Naive thymus-derived CD4-positive, alpha-beta T cell (primary cell): ENCODE measurements around the gene IL17RE. TPM values are rescaled to one million over a fixed set of nuclear protein-coding genes. Genes with fewer than 3 reads are reported as not detected.

Source experiments
- ATAC-seq: fragments of 150-1000 bp; cut with Tn5 transposase; 2 replicates; pipeline ENCODE4 v1.10.0; 2021; ENCODE audit warnings: mild to moderate bottlenecking, moderate library complexity
- CTCF ChIA-PET: fragments of 350-600 bp; sonication (Branson Sonifier 250); formaldehyde crosslinking; loops from one replicate; lab custom pipeline; 2021; ENCODE audit warnings: antibody characterized with exemption; lab: Charles Lee
- POLR2A ChIA-PET: fragments of 350-600 bp; sonication (Branson Sonifier 250); formaldehyde crosslinking; loops from one replicate; lab custom pipeline; 2021; ENCODE audit warnings: antibody characterized with exemption, inconsistent platforms; lab: Charles Lee
- DNase-seq, 9 donors: peaks; one replicate each; pipeline versions ENCODE4 v3.0.0 to v3.0.0-alpha.2; 2020 to 2022; ENCODE audit warnings: mixed read lengths in 1 of 9
- H3K27ac ChIP-seq: one replicate; pipeline ENCODE4 v1.7.0; 2013; ENCODE audit warnings: mild to moderate bottlenecking, low read depth, low read length, moderate library complexity
- H3K27me3 ChIP-seq, 2 donors: one replicate each; pipeline ENCODE4 v1.7.0; 2013; ENCODE audit warnings: low read length in 2 of 2, mild to moderate bottlenecking in 2 of 2, moderate library complexity in 2 of 2; ENCODE audit not compliant: control insufficient read depth in 2 of 2, insufficient read depth in 2 of 2
- H3K36me3 ChIP-seq, 3 experiments: 1 replicate in 2 of 3; 2 replicates in 1 of 3; pipeline ENCODE4 v1.7.0; 2013; ENCODE audit warnings: low read length in 3 of 3, mild to moderate bottlenecking in 3 of 3, moderate library complexity in 1 of 3; ENCODE audit not compliant: insufficient read depth in 3 of 3, control insufficient read depth in 2 of 3
- H3K4me1 ChIP-seq, 2 donors: one replicate each; pipeline ENCODE4 v1.7.0; 2013; ENCODE audit warnings: low read length in 2 of 2, mild to moderate bottlenecking in 2 of 2, moderate library complexity in 1 of 2; ENCODE audit not compliant: control insufficient read depth in 2 of 2, insufficient read depth in 2 of 2
- H3K4me3 ChIP-seq: 2 replicates; pipeline ENCODE4 v1.7.0; 2013; ENCODE audit warnings: mild to moderate bottlenecking, low read length
- H3K9me3 ChIP-seq, 3 experiments: 1 replicate in 2 of 3; 2 replicates in 1 of 3; pipeline ENCODE4 v1.7.0; 2013; ENCODE audit warnings: low read length in 3 of 3; ENCODE audit not compliant: control insufficient read depth in 2 of 3
- H3K27ac Mint-ChIP-seq, 9 donors: one replicate each; pipeline ENCODE4 v1.8.0; 2020 to 2022; ENCODE audit warnings: mixed read lengths in 9 of 9, mild to moderate bottlenecking in 8 of 9, moderate library complexity in 5 of 9, inconsistent platforms in 2 of 9
- H3K27me3 Mint-ChIP-seq, 5 donors: one replicate each; pipeline ENCODE4 v1.8.0; 2021 to 2022; ENCODE audit warnings: mixed read lengths in 5 of 5, mild to moderate bottlenecking in 1 of 5
- H3K36me3 Mint-ChIP-seq, 5 donors: one replicate each; pipeline ENCODE4 v1.8.0; 2020 to 2022; ENCODE audit warnings: mixed read lengths in 5 of 5, mild to moderate bottlenecking in 3 of 5, inconsistent platforms in 1 of 5
- H3K4me1 Mint-ChIP-seq, 7 donors: one replicate each; pipeline ENCODE4 v1.8.0; 2020 to 2022; ENCODE audit warnings: mixed read lengths in 7 of 7, mild to moderate bottlenecking in 3 of 7, inconsistent platforms in 1 of 7
- H3K4me3 Mint-ChIP-seq, 10 donors: one replicate each; pipeline ENCODE4 v1.8.0; 2020 to 2022; ENCODE audit warnings: mild to moderate bottlenecking in 10 of 10, mixed read lengths in 10 of 10, moderate library complexity in 6 of 10, inconsistent platforms in 2 of 10
- H3K9me3 Mint-ChIP-seq, 11 donors: one replicate each; pipeline ENCODE4 v1.8.0; 2020 to 2022; ENCODE audit warnings: mixed read lengths in 11 of 11, mild to moderate bottlenecking in 4 of 11, inconsistent platforms in 1 of 11, moderate library complexity in 1 of 11
- intact Hi-C, 2 donors: fragments of 100-400 bp; cut with micrococcal nuclease; formaldehyde crosslinking; loops; one replicate each; pipeline ENCODE4 v1.15.1; 2023
- polyA plus RNA-seq, 2 donors: library from polyadenylated mRNA; unstranded; fragments of 300-500 nt; fragmentation: Illumina TruSeq; gene quantifications; one replicate each; pipeline ENCODE4 v1.2.3, GENCODE V29; 2021
- total RNA-seq, 6 experiments: library from RNA in 5 of 6; stranded (reverse) in 5 of 6; gene quantifications; 1 replicate in 5 of 6; 2 replicates in 1 of 6; pipeline ENCODE4 v1.2.3 and lab custom pipeline; 2021 to 2026

IL17RE gene
- total and polyA plus RNA-seq, 7 experiments from 2014 or later, result 0.19 to 2.2 (median 0.38) TPM; not detected in 2

- H3K27me3 ChIP-seq, result no peaks in the 10 kb centered on the region
- ChIA-PET POLR2A (interaction anchor here (0.7 to 5.2 kb wide), 26 partner anchors 12 to 387 kb away, joined by 3 to 64 read pairs (median 7); partner anchors contain the start of genes ARPC4, CAMK1, EMC3 and FANCD2), CTCF (interaction anchor here (0.9 to 5.3 kb wide), 3 partner anchors 9 to 387 kb away, joined by 3 to 35 read pairs (median 6); no protein-coding TSS in a partner anchor)
- peak overlapping the region; percentile 98 for H3K27ac ChIP-seq
- H3K27me3 Mint-ChIP-seq, result no peaks in the 10 kb centered on the region
- H3K27ac Mint-ChIP-seq, result peak overlapping the region; percentile 94 to 100 (median 99)
- H3K4me3 ChIP-seq, result peak overlapping the region; percentile 98
- H3K4me1 Mint-ChIP-seq, result peaks cover 30 to 58% (median 48%) of the 10 kb centered on the region in 7 donors
- DNase-seq (peak in 1 of 9 donors; percentile 65), ATAC-seq (peak; percentile 5)
- H3K36me3 Mint-ChIP-seq, result peaks cover 0 to 7% (median 4%) of the 10 kb centered on the region in 5 donors
- intact Hi-C loops, result loop anchor here in 1 of 2 donors (1.0 to 10.0 kb wide), 5 partner anchors 183 to 569 kb away; partner anchors contain the start of genes BRK1, MTMR14, OGG1 and THUMPD3
- peaks cover 0 to 1% (median 0%) of the 10 kb centered on the region in 11 donors for H3K9me3 Mint-ChIP-seq
- peaks cover 0 to 17% (median 4%) of the 10 kb centered on the region in 3 experiments for H3K36me3 ChIP-seq
- H3K9me3 ChIP-seq, result no peaks in the 10 kb centered on the region
- peaks cover 25 to 28% of the 10 kb centered on the region in 2 donors for H3K4me1 ChIP-seq
- H3K4me3 Mint-ChIP-seq, result peak overlapping the region; percentile 71 to 99 (median 98)
Measured at GRCh38 chr3:9934235-9934621, 31.6 kb downstream of the IL17RE start.

DNA sequence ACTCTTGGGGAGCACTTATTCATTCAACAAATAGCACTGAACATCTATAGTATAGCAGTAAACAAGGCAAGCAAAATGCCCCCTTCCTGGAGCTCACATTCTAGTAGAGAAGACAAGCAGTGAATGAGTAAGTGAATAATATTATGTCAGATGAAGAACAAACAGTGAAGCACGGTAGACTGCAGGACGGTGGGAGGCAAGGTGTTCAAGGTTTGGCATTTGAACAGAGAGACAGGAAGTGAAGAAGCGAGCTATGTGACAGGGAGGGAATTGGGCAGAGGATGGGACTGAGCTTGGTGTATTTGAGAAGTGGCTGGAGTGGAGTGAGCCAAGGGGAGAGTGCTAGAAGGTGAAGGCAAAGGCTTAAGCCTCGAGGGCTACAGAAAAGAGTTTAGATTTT lies 32.3 kb downstream of the IL17RE start:
- CTCF ChIA-PET, result interaction anchor here (5.3 kb wide), 1 partner anchor 11 kb away, joined by 35 read pairs; no protein-coding TSS in a partner anchor
- POLR2A ChIA-PET, result interaction anchor here (0.8 to 5.2 kb wide), 13 partner anchors 10 to 386 kb away, joined by 3 to 64 read pairs (median 5); partner anchors contain the start of genes ARPC4, FANCD2, IL17RC and JAGN1
- Histone ChIP-seq H3K27ac (peak overlapping the region; percentile 98), H3K4me3 (peak overlapping the region; percentile 98), H3K36me3 (peaks cover 0 to 17% (median 4%) of the 10 kb centered on the region in 3 experiments), H3K27me3 (no peaks in the 10 kb centered on the region), H3K9me3 (no peaks in the 10 kb centered on the region), H3K4me1 (peaks cover 25 to 28% of the 10 kb centered on the region in 2 donors)
- peak in 1 of 9 donors; percentile 19 for DNase-seq
- no peak for ATAC-seq
- intact Hi-C loops, result loop anchor here in 1 of 2 donors (1.0 to 10.0 kb wide), 5 partner anchors 182 to 570 kb away; partner anchors contain the start of genes BRK1, MTMR14, OGG1 and THUMPD3
- Mint-ChIP-seq H3K27me3 (no peaks in the 10 kb centered on the region), H3K4me1 (peaks cover 30 to 58% (median 48%) of the 10 kb centered on the region in 7 donors), H3K36me3 (peaks cover 0 to 7% (median 4%) of the 10 kb centered on the region in 5 donors), H3K9me3 (peaks cover 0 to 1% (median 0%) of the 10 kb centered on the region in 11 donors), H3K4me3 (peak overlapping the region; percentile 71 to 99 (median 98)), H3K27ac (peak overlapping the region; percentile 94 to 100 (median 99))

- H3K4me1 Mint-ChIP-seq, result peaks cover 28 to 53% (median 39%) of the 10 kb centered on the region in 7 donors
- Histone ChIP-seq H3K36me3 (peaks cover 0 to 21% (median 4%) of the 10 kb centered on the region in 3 experiments), H3K4me3 (no peak overlapping the region), H3K4me1 (peaks cover 25 to 28% of the 10 kb centered on the region in 2 donors), H3K9me3 (no peaks in the 10 kb centered on the region), H3K27ac (no peak overlapping the region), H3K27me3 (no peaks in the 10 kb centered on the region)
- peaks cover 0 to 7% (median 4%) of the 10 kb centered on the region in 5 donors for H3K36me3 Mint-ChIP-seq
- no peak for ATAC-seq
- H3K4me3 Mint-ChIP-seq, result peak overlapping the region in 4 of 10 donors; percentile 38 to 99 (median 83)
- intact Hi-C loops, result loop anchor here in 1 of 2 donors (10.0 kb wide), 2 partner anchors 291 to 571 kb away; partner anchors contain the start of genes MTMR14 and THUMPD3
- H3K27me3 Mint-ChIP-seq, result no peaks in the 10 kb centered on the region
- H3K27ac Mint-ChIP-seq, result peak overlapping the region in 5 of 9 donors; percentile 45 to 100 (median 99)
- ChIA-PET CTCF (interaction anchor here (5.3 kb wide), 1 partner anchor 10 kb away, joined by 35 read pairs; no protein-coding TSS in a partner anchor), POLR2A (interaction anchor here (1.0 to 5.2 kb wide), 3 partner anchors 11 to 308 kb away, joined by 3 to 64 read pairs (median 6); partner anchors contain the start of gene JAGN1)
- DNase-seq, result no peak
- peaks cover 0 to 1% (median 0%) of the 10 kb centered on the region in 11 donors for H3K9me3 Mint-ChIP-seq
Measured at GRCh38 chr3:9935966-9936510, 33.4 kb downstream of the IL17RE start.

DNA sequence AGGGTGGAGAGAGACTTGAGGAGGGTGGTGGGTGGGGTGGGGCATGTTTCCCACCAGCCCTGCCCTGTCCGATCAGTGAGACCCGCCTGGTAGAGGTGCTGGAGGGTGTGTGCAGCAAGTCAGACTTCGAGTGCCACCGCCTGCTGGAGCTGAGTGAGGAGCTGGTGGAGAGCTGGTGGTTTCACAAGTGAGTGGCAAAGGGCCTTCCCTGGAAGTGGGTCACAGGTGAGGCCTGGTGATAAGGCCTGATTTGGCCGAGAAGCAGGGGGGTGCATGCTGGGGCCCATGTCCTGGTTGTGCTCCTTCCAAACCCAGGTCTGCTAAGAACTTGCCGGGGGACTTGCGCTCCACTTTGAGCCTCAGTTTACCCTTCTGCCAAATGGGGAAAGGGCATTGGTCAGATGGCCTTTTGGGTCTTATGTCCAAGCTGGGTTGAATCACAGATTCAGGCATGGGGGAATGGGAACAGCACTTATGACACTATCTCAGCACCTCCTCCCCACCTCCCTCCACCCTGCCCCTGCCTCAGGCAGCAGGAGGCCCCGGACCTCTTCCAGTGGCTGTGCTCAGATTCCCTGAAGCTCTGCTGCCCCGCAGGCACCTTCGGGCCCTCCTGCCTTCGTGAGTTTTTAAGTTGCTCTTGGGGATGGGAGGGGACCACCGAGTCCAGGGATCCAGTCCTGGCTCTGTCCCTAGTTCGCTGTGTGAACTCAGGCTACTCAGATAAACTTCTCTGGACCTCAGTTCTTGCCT lies 35.0 kb downstream of the IL17RE start:
- Histone ChIP-seq H3K27me3 (no peaks in the 10 kb centered on the region), H3K4me1 (peaks cover 17 to 20% of the 10 kb centered on the region in 2 donors), H3K36me3 (peaks cover 0 to 29% (median 4%) of the 10 kb centered on the region in 3 experiments), H3K9me3 (no peaks in the 10 kb centered on the region), H3K4me3 (no peak overlapping the region), H3K27ac (no peak overlapping the region)
- DNase-seq, result no peak
- ATAC-seq, result no peak
- intact Hi-C loops, result loop anchor here in 1 of 2 donors (10.0 kb wide), 2 partner anchors 293 to 573 kb away; partner anchors contain the start of genes MTMR14 and THUMPD3
- peaks cover 21 to 38% (median 26%) of the 10 kb centered on the region in 7 donors for H3K4me1 Mint-ChIP-seq
- no peaks in the 10 kb centered on the region for H3K27me3 Mint-ChIP-seq
- peak overlapping the region in 2 of 9 donors; percentile 48 to 60 for H3K27ac Mint-ChIP-seq
- H3K4me3 Mint-ChIP-seq, result no peak overlapping the region
- H3K9me3 Mint-ChIP-seq, result no peaks in the 10 kb centered on the region
- ChIA-PET CTCF (interaction anchor here (0.7 kb wide), 1 partner anchor 9 kb away, joined by 3 read pairs; no protein-coding TSS in a partner anchor), POLR2A (no interaction called here)
- H3K36me3 Mint-ChIP-seq, result peaks cover 0 to 12% (median 4%) of the 10 kb centered on the region in 5 donors

- no peaks in the 10 kb centered on the region for H3K9me3 Mint-ChIP-seq
- H3K4me1 ChIP-seq, result peaks cover 16 to 20% of the 10 kb centered on the region in 2 donors
- no peaks in the 10 kb centered on the region for H3K27me3 Mint-ChIP-seq
- no peak overlapping the region for H3K4me3 Mint-ChIP-seq
- peaks cover 0 to 42% (median 4%) of the 10 kb centered on the region in 3 experiments for H3K36me3 ChIP-seq
- no peaks in the 10 kb centered on the region for H3K27me3 ChIP-seq
- ChIA-PET POLR2A (no interaction called here), CTCF (interaction anchor here (0.7 kb wide), 1 partner anchor 108 kb away, joined by 4 read pairs; no protein-coding TSS in a partner anchor)
- intact Hi-C loops, result loop anchor here in 1 of 2 donors (10.0 kb wide), 2 partner anchors 294 to 574 kb away; partner anchors contain the start of genes MTMR14 and THUMPD3
- peaks cover 0 to 12% (median 4%) of the 10 kb centered on the region in 5 donors for H3K36me3 Mint-ChIP-seq
- H3K4me3 ChIP-seq, result no peak overlapping the region
- no peaks in the 10 kb centered on the region for H3K9me3 ChIP-seq
- H3K27ac ChIP-seq, result no peak overlapping the region
- DNase-seq (no peak), ATAC-seq (no peak)
- H3K4me1 Mint-ChIP-seq, result peaks cover 18 to 30% (median 23%) of the 10 kb centered on the region in 7 donors
- H3K27ac Mint-ChIP-seq, result no peak overlapping the region
Measured at GRCh38 chr3:9938966-9939365, 36.3 kb downstream of the IL17RE start.
